Glomerular endothelial cell (primary cell): ENCODE measurements around the gene UBE2N. TPM values are rescaled to one million over a fixed set of nuclear protein-coding genes. Genes with fewer than 3 reads are reported as not detected.
"Not testable (repeated sequence)": the region's sequence is repeated elsewhere in the genome, so short reads cannot be mapped to it uniquely, and the experiment has no call there.

Source experiments
- DNase-seq: peaks from one replicate; pipeline ENCODE4 v3.0.0-alpha.2; 2011; ENCODE audit warnings: low read depth, low spot score; ENCODE audit errors: extremely low read depth
- total RNA-seq: library from RNA; depleted of rRNA; stranded (reverse); fragments of >200 nt; gene quantifications from 2 replicates; pipeline ENCODE4 v1.2.3, GENCODE V29; 2015

Gene UBE2N
- total RNA-seq, 1 donor from 2014 or later = 91.1 TPM

DNA sequence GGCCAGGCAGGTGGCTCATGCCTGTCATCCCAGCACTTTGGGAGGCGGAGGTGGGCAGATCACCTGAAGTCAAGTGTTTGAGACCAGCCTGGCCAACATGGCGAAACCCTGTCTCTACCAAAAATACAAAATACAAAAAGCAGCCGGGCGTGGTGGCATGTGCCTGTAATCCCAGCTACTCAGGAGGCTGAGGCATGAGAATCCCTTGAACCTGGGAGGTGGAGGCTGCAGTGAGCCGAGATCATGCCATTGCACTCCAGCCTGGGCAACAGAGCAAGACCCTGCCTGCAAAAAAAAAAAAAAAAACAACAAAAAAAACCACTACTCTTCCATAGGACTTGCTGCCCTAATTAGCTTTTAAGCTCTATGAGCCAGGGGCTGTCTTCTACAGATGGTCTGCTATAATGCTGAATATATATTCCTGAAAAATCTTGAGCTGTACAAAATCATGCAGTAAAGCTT lies 59.7 kb downstream of the UBE2N start:
- DNase-seq = not testable (repeated sequence)

DNA sequence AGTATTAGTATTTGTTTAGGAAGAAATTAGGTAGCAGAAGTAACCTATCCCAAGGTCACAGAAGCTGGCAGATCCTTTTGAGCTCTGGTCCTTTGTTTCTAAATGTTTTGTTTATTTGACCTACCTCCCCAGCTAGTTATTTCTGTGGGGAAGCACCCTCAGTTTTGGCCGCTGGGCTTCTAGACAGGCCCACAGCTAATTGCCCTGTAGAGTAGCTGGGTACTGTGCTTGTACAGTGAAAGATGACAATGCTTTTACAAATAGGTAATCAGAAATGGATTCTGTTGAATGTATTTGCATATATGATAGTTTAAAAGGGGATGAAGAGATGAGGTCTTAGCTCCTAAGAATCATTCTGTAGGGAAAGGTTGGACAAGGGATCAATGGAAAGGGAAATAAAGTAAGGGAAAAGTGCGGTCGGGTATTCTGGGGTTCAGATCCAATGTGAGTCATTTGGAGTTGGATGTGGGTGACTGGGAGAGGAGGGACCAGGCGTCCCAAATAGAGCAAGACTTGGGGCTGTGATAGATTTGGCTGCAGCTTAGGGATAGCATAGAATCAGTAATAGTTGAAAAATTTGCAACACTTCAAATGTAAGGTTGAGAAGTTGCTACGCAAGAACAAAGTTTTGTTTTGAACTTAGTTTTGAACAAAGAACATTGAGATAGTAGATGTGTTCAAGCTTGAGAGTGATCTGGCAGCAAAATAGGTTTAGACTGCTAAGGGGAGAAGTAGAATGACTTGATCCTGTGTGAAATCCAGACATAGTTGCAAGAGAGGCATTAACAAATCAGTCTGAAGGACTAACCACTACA lies 60.4 kb downstream of the UBE2N start:
- DNase-seq = no peak

- DNase-seq = no peak
Measured at GRCh38 chr12:93380480-93381121, 61.1 kb downstream of the UBE2N start.

GRCh38 chr12:93379981-93380361 lies 61.8 kb downstream of the UBE2N start:
- DNase-seq = no peak

- DNase-seq = no peak
Measured at GRCh38 chr12:93379326-93379980, 62.3 kb downstream of the UBE2N start.

GRCh38 chr12:93378998-93379325 lies 62.8 kb downstream of the UBE2N start:
- DNase-seq = no peak

GRCh38 chr12:93378196-93378997 lies 63.4 kb downstream of the UBE2N start:
- DNase-seq = not testable (repeated sequence)

DNA sequence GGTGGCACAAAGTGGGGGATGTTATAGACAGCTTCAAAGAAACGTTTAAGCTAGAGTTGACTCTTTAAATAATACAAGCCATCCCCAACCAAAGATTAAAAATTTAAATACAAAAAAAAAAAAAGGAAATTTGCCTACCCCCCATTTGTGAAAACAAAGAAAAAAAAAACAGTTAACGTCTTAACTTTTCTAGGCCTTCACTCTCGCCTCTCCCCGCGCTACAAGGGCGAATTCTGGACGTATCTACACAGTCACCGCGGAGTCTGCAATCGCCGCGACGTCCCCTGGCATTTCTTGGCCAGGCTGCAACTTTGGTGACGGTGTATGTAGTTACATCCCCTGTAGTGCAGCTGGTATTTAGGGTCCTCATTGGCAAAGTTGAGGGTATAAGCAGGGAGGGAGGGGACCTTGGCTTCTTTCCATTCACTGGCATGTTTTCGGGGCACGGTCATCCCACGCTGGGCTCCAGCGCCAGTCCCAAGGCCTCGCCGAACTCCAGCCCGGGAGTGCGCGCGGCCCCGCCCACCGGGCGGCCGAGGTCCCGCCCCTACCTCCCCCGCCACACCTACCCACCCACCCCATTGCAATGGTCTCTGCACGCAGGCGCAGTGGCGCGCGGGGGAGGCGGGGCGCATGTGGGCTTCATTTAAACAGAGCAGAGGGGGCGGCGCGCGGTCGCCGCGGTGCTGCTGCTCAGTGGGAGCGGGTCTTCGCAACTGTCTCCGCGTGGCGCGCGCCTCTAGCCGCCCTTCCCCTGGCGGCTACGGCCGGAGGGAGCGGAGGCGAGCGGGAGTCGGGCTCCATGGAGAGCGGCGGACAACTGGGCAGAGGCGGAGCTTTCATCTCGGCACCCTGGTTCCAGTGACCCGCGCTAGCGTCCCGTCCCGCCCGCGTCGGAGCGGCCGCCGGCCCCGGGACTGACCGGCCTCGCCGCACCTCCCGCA lies 64.2 kb downstream of the UBE2N start, which contains the start of gene NUDT4:
Gene NUDT4, plus strand, starts transcription at position 674 of the 944 bp plus-strand sequence. CDS start 398 bp downstream, outside the sequence.
- DNase-seq = no peak

- no peak for DNase-seq
Measured at GRCh38 chr12:93376436-93377251, 65.1 kb downstream of the UBE2N start.

DNA sequence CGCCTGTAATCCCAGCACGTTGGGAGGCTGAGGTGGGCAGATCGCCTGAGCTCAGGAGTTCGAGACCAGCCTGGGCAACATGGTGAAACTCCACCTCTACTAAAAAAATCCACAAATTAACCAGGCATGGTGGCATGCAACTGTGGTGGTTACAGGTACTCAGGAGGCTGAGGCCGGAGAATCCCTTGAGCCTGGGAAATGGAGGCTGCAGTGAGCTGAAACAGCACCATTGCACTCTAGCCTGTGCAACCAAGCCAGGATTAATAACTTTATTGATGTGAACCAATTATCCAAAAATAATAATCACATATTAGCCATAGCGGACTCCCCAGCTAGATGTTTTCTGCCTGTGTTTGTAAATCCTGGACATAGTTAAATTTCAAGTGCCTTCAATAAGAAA lies 65.8 kb downstream of the UBE2N start:
- no peak for DNase-seq

DNA sequence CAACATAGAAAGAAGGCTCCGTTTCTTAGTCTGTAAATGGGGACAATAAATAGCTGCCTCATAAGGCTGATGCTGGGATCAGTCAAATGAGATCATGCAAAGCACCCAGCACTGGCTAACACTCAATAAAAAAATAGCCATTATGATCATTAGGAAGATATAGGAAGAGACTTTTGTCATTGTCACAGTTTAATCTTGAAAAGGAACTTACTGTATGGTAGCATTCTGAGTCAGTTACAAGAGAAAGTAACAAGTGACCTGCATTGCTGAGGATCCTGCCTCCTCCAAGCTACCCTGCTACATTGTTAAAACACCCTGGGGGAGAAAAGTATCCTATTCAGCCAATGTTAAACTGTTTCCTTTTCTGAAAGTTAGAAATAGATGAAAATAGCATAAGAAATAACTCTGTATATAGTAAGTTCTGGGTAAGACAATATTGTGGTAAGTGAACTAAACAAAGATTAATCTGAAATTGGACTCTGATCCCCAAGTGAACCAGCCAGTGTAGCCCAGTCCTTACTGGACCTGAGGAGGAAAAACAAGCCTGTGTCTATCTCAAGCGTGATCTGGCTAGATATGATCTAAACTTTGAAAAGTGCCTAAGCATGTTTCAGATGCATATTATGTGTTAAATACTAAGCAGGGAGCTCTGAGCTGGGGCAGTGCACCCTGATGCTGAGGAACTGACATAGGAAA lies 67.6 kb downstream of the UBE2N start:
- no peak for DNase-seq

GRCh38 chr12:93370947-93371346 lies 70.8 kb downstream of the UBE2N start:
- DNase-seq = no peak

- DNase-seq = no peak
Measured at GRCh38 chr12:93369505-93369904, 72.2 kb downstream of the UBE2N start.

DNA sequence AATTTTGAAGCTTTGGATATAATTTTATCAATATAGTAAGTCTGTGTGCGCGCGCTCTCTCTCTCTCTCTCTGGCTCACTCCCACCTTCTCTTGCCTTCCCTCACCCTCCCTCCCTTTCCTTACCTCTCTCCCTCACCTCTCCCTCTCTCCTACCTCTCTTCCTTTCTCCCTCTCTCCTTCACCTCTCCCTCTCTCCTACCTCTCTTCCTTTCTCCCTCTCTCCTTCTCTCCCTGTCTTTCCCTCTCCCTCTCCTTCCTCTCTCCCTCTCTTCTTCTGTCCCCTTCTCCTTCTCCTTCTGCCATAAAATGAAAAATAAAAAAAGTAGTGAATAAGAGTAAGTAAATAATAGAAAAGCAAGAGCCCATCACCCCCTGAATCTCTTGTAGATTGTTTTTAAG lies 73.0 kb downstream of the UBE2N start:
- no peak for DNase-seq

DNA sequence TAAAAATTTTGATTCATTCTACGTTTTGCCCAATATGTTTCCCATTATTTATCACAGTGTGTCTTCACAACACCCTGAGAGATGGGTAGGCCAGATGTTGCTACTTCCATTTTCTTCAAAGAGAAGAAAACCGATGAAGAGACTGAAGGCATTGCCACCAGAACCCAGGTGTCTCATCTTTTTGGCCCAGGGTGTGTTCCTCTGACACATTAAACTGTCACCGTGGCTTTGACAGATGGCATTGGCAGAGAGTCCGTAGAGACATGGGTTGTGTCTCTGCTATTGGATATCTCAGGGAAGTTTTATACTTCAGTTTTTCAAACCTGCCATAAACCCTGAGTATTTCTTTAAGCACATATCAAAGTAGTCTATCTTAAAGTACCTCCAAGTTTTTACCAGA lies 75.3 kb downstream of the UBE2N start:
- no peak for DNase-seq

- no peak for DNase-seq
Measured at GRCh38 chr12:93365616-93366405, 75.9 kb downstream of the UBE2N start.

DNA sequence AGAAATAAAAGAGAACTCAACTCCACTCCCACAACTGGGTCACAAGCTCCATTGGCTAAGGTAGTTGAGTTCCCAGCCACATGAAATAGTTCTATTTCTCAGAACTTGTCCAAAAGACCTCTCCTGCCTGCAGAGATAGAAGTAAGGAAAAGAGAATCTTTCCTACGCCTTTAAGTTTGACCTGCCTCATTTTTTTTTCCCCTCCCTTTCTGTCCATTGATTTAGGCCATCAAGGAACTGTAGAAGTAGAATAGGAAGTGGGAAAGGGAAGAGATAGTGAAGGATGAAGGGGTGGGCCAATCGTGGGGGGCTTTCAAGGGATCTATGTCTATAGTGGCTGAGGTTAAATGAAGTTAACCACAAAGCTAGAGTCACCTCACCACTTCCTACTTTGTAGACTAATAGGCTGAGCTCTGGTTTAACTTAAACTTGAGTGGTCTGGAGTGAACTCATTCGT lies 77.9 kb downstream of the UBE2N start:
- no peak for DNase-seq
